HFFc6 (cell line): ENCODE results near the gene CLPTM1L. TPM values are rescaled to one million over a fixed set of nuclear protein-coding genes. Genes with fewer than 3 reads are reported as not detected.

Source experiments
- DNase-seq: peaks from one replicate; pipeline ENCODE4 v3.0.0-alpha.2; 2018
- H3K27ac Mint-ChIP-seq: 2 replicates; pipeline ENCODE4 v1.8.0; 2020; ENCODE audit warnings: mild to moderate bottlenecking, mixed read lengths
- H3K27me3 Mint-ChIP-seq: 2 replicates; pipeline ENCODE4 v1.8.0; 2021; ENCODE audit warnings: mild to moderate bottlenecking, moderate library complexity, mixed read lengths; ENCODE audit not compliant: insufficient read depth
- H3K36me3 Mint-ChIP-seq: 2 replicates; pipeline ENCODE4 v1.8.0; 2021; ENCODE audit warnings: low read depth, mixed read lengths
- H3K4me1 Mint-ChIP-seq: 2 replicates; pipeline ENCODE4 v1.8.0; 2020; ENCODE audit warnings: low read depth, mixed read lengths
- H3K4me3 Mint-ChIP-seq: 2 replicates; pipeline ENCODE4 v1.8.0; 2020; ENCODE audit warnings: mild to moderate bottlenecking, moderate library complexity, mixed read lengths
- H3K9me3 Mint-ChIP-seq: 2 replicates; pipeline ENCODE4 v1.8.0; 2020; ENCODE audit warnings: mild to moderate bottlenecking, mixed read lengths
- total RNA-seq, 6 experiments: library from RNA; stranded (reverse); fragmentation: NEBNext Ultra II Directional; extraction: Animal tissue kit (Norgen Biotek cat#: 25700); gene quantifications; 2 replicates in 1 of 6; 3 replicates in 5 of 6; pipeline ENCODE4 v1.2.3, GENCODE V29; 2021
- TF ChIP-seq, protein P1 (sequence below): fragments of 200-600 bp; sonication (generic); IDR thresholded peaks from 2 replicates; pipeline ENCODE4 v1.5.0; 2021; ENCODE audit warnings: antibody characterized with exemption, mild to moderate bottlenecking

The CLPTM1L gene
- total RNA-seq, 6 experiments from 2014 or later = 119 to 164 (median 143) TPM

- Mint-ChIP-seq H3K36me3 (no peaks in the 10 kb centered on the region), H3K4me3 (no peak overlapping the region), H3K27ac (no peak overlapping the region), H3K9me3 (0 out of 2 replicates have a peak, but pooled peaks cover 3% of the 10 kb centered on the region), H3K4me1 (no peaks in the 10 kb centered on the region), H3K27me3 (peaks cover 46% of the 10 kb centered on the region)
- DNase-seq = no peak
- TF ChIP-seq, protein P1, sequence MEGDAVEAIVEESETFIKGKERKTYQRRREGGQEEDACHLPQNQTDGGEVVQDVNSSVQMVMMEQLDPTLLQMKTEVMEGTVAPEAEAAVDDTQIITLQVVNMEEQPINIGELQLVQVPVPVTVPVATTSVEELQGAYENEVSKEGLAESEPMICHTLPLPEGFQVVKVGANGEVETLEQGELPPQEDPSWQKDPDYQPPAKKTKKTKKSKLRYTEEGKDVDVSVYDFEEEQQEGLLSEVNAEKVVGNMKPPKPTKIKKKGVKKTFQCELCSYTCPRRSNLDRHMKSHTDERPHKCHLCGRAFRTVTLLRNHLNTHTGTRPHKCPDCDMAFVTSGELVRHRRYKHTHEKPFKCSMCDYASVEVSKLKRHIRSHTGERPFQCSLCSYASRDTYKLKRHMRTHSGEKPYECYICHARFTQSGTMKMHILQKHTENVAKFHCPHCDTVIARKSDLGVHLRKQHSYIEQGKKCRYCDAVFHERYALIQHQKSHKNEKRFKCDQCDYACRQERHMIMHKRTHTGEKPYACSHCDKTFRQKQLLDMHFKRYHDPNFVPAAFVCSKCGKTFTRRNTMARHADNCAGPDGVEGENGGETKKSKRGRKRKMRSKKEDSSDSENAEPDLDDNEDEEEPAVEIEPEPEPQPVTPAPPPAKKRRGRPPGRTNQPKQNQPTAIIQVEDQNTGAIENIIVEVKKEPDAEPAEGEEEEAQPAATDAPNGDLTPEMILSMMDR = no peak
These were observed 34.2 kb upstream of the CLPTM1L start for GRCh38 chr5:1378866-1379659.

DNA sequence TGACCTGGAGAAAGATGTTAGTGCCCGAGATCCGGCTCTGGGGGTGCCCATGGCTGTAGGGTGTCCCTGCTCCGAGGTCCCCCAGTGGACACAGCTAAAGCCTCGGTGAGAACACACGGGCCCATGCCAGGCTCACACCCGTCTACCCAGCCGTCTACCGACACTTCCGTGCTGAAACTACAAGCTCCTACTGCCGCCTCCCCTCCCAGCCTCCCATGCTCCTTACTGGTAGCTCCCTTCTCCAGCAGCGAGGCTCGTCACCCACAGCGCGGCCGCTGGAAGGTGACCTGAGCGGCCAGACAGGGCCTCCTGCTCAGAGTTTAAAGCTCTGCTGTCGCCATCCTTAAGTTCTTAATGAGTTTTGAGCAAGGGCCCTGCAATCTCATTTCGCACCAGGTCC lies 33.2 kb upstream of the CLPTM1L start:
- Mint-ChIP-seq H3K9me3 (0 out of 2 replicates have a peak, but pooled peaks cover 3% of the 10 kb centered on the region), H3K36me3 (no peaks in the 10 kb centered on the region), H3K27me3 (peaks cover 52% of the 10 kb centered on the region), H3K4me1 (no peaks in the 10 kb centered on the region), H3K4me3 (no peak overlapping the region), H3K27ac (no peak overlapping the region)
- TF ChIP-seq, protein P1 = no peak
- DNase-seq = no peak

DNA sequence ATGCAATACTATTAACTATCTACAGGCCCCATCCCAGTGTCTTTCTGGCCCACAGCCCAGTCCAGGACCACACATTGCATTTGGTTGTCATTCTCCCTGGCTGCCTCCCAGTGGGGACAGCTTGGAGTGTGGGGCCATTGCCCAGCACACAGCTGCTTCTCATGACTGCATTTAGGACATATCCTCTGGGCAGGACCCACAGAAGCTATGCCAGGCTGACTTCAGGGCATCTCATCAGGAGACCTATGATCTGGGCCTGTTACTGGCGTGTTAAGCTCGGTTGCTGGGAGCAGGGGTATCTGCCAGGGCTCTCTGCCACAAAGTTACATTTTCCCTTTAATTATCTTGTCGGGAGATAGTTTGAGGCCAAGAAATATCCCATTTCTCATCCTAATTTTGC lies 32.1 kb upstream of the CLPTM1L start:
- TF ChIP-seq, protein P1 = no peak
- Mint-ChIP-seq H3K27ac (no peak overlapping the region), H3K36me3 (no peaks in the 10 kb centered on the region), H3K4me1 (no peaks in the 10 kb centered on the region), H3K4me3 (no peak overlapping the region), H3K27me3 (peaks cover 54% of the 10 kb centered on the region), H3K9me3 (0 out of 2 replicates have a peak, but pooled peaks cover 3% of the 10 kb centered on the region)
- DNase-seq = no peak

DNA sequence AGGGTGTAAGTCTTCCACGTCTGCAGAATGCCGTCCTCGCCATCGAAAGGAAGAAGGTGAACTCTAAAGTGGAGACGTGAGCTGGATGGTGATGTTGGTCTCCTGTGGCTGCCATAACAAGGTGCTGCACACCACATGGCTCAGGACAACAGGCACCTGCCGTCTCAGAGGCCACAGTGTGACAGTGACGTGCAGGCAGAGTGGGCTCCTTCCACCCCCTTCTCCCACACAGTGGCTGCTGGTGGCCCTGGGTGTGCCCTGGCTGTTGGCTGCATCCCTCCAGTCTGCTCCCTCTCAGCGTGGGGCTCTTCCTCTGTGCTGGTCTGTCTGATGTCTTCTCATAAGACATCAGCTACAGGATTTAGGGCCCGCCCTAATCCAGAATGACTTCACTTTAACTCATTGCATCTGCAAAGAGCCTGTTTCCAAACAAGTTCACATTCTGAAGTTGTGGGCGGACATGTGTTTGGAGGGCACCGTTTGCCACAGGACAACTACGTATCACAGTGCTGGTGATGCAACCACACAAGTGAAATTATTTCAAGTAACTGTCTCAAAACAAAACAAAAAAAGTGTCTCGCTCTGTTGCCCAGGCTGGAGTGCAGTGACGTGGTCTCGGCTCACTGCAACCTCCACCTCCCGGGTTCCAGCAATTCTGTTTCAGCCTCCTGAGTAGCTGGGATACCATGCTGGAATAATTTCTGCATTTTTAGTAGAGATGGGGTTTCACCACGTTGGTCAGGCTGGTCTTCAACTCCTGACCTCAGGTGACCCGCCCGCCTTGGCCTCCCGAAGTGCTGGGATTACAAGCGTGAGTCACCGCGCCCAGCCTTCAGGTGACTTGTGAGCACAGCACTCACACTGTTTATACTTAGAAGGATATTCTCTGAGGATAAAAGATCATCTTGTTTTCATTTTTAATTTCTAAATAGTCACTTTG lies 31.2 kb upstream of the CLPTM1L start:
- H3K9me3 Mint-ChIP-seq = 0 out of 2 replicates have a peak, but pooled peaks cover 3% of the 10 kb centered on the region
- peaks cover 56% of the 10 kb centered on the region for H3K27me3 Mint-ChIP-seq
- DNase-seq = no peak
- H3K4me1 Mint-ChIP-seq = no peaks in the 10 kb centered on the region
- H3K36me3 Mint-ChIP-seq = no peaks in the 10 kb centered on the region
- TF ChIP-seq, protein P1 = no peak
- no peak overlapping the region for H3K27ac Mint-ChIP-seq
- no peak overlapping the region for H3K4me3 Mint-ChIP-seq

- no peak for DNase-seq
- Mint-ChIP-seq H3K9me3 (0 out of 2 replicates have a peak, but pooled peaks cover 1% of the 10 kb centered on the region), H3K4me1 (no peaks in the 10 kb centered on the region), H3K36me3 (no peaks in the 10 kb centered on the region), H3K27ac (no peak overlapping the region), H3K27me3 (peaks cover 60% of the 10 kb centered on the region), H3K4me3 (no peak overlapping the region)
- TF ChIP-seq, protein P1 = no peak
These were observed 29.8 kb upstream of the CLPTM1L start for GRCh38 chr5:1374679-1375055.
